GM21447 (cell line): ENCODE data around the gene TMEM143.
"Not testable (repeated sequence)": the region's sequence is repeated elsewhere in the genome, so short reads cannot be mapped to it uniquely, and the experiment has no call there.

Source experiments
- ATAC-seq: cut with Tn5 transposase; IDR thresholded peaks from one replicate; pipeline ENCODE4 v1.9.1; 2021; ENCODE audit not compliant: unreplicated experiment

Gene TMEM143

GRCh38 chr19:48363810-48364597 lies at the start of gene TMEM143, which contains the start of gene SYNGR4:
Gene TMEM143 (minus strand): TSS chr19:48363940. CDS start chr19:48363920, 20 bp downstream.
Gene SYNGR4 (plus strand): TSS chr19:48364367. CDS start chr19:48365843, 1,476 bp downstream.
- ATAC-seq = peak; percentile 75

- ATAC-seq = no peak
These were observed 42.1 kb upstream of the TMEM143 start for GRCh38 chr19:48405850-48406249.

GRCh38 chr19:48405010-48405659 lies 41.4 kb upstream of the TMEM143 start:
- ATAC-seq = no peak

- no peak for ATAC-seq
These were observed 39.9 kb upstream of the TMEM143 start for GRCh38 chr19:48403606-48404005.

GRCh38 chr19:48401287-48401686 lies 37.5 kb upstream of the TMEM143 start:
- no peak for ATAC-seq

- no peak for ATAC-seq
These were observed 36.4 kb upstream of the TMEM143 start for GRCh38 chr19:48400018-48400742.

GRCh38 chr19:48398375-48399235 lies 34.9 kb upstream of the TMEM143 start:
- ATAC-seq = peak; percentile 42

- peak; percentile 9 for ATAC-seq
These were observed 34.3 kb upstream of the TMEM143 start for GRCh38 chr19:48398102-48398374.

- ATAC-seq = no peak
These were observed 33.7 kb upstream of the TMEM143 start for GRCh38 chr19:48397263-48398101.

GRCh38 chr19:48396824-48397176 lies 33.1 kb upstream of the TMEM143 start:
- no peak for ATAC-seq

GRCh38 chr19:48396016-48396823 lies 32.5 kb upstream of the TMEM143 start:
- no peak for ATAC-seq

- ATAC-seq = no peak
These were observed 31.8 kb upstream of the TMEM143 start for GRCh38 chr19:48395499-48395898.

GRCh38 chr19:48395170-48395455 lies 31.4 kb upstream of the TMEM143 start:
- no peak for ATAC-seq

GRCh38 chr19:48394331-48395169 lies 30.8 kb upstream of the TMEM143 start:
- ATAC-seq = no peak

GRCh38 chr19:48393559-48394330 lies 30.0 kb upstream of the TMEM143 start, which contains the start of gene GRIN2D:
Gene GRIN2D (plus strand): TSS chr19:48393668. CDS start chr19:48398393, 4,725 bp downstream.
- no peak for ATAC-seq

- ATAC-seq = no peak
These were observed 29.3 kb upstream of the TMEM143 start for GRCh38 chr19:48392860-48393558.

- ATAC-seq = not testable (repeated sequence)
These were observed 28.2 kb upstream of the TMEM143 start for GRCh38 chr19:48392006-48392344.
